NCI-H2029 treated with DMSO at 0.1 percent for 48 hours (cell line): ENCODE results near the gene SMIM13.
"Not testable (repeated sequence)": the region's sequence is repeated elsewhere in the genome, so short reads cannot be mapped to it uniquely, and the experiment has no call there.

Experiments
- DNase-seq: peaks from one replicate; lab custom pipeline; 2025; lab: John Stamatoyannopoulos, UW

The SMIM13 gene

GRCh38 chr6:11083956-11084355 lies 9.7 kb upstream of the SMIM13 start:
- no peak for DNase-seq

- DNase-seq: no peak
Measured at GRCh38 chr6:11085758-11086435, 7.7 kb upstream of the SMIM13 start.

DNA sequence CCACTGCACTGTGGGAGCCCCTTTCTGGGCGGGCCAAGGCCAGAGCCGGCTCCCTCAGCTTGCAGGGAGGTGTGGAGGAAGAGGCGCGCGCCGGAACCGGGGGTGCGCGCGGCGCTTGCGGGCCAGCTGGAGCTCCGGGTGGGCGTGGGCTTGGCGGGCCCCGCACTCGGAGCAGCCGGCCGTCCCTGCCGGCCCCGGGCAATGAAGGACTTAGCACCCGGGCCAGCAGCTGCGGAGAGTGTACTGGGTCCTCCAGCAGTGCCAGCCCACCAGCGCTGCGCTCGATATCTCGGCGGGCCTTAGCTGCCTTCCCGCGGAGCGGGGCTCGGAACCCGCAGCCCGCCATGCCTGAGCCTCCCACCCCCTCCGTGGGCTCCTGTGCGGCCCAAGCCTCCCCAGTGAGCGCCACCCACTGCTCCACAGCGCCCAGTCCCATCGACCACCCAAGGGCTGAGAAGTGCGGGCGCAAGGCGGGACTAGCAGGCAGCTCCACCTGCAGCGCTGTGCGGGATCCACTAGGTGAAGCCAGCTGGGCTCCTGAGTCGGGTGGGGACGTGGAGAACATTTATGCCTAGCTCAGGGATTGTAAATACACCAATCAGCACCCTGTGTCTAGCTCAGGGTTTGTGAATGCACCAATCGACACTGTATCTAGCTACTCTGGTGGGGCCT lies 6.4 kb upstream of the SMIM13 start:
- DNase-seq: not testable (repeated sequence)

DNA sequence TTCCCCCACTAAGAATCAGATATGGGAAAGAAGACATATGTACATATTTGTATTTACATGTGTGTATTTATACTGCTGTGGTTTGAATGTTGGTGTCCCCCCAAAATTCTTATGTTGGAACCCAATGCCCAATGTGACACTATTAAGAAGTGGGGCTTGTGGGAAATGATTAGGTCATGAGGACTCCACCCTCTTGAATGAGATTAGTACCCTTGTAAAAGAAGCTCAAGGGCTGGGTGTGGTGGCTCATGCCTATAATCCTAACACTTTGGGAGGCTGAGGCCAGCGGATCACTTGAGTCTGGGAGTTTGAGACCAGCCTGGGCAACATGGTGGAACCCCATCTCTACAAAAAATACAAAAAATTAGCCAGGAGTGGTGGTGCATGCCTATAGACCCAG lies 3.9 kb upstream of the SMIM13 start:
- no peak for DNase-seq

- DNase-seq: not testable (repeated sequence)
Measured at GRCh38 chr6:11091141-11091540, 2.5 kb upstream of the SMIM13 start.

GRCh38 chr6:11092668-11093375 lies 812 bp upstream of the SMIM13 start:
- DNase-seq: peak; percentile 58

DNA sequence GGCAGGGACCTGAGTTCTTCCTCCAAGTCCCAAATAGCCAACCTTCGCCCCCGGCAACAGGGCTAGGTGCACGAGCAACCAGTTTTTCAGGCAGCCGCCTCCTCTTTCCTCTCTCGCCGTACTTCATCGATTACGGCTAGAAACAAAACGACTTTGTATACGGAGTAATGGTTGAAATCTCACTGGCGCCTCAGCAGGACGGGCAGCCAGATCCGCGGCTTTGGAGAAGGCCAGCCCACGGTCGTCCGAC lies 333 bp upstream of the SMIM13 start:
- no peak for DNase-seq

DNA sequence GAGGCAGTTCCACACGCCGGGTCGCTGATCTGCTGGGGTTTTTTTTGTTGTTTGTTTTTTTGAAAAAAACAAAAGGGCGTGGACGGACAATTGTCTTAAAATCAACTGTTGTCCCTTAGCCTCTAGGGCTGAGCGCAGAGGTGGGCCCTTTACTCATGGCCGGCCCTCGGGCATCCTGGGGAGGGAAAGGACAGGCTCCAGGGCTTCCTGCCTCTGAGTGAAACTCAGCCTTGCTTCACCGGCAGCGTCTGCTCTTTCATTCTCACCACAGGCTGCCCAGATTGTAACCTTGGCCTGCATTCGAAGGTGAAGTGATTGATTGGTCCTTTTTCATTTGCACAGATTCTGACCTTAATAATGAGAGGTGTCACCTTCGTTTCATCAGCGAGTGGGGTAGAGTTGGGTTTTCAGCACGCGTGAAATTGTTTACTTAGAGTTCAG lies 797 bp downstream of the SMIM13 start:
- peak; percentile 68 for DNase-seq

DNA sequence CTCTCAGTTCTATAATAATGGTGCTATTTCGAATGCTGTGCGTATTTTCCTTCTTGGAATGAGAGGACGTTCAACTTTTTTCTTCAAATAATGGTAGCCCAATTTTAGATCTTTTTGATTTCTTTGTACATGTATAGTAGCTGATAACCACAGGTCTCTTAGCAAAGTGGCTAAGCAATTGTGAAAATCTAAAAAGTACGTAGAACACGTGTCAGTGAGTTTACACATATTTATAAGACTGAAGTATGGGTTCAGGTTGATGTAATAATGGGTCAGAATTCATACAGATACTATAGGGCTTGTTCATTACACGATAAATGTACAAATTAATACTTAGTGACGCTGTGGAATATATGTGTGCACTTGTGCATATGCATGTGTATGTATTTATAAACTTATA lies 1.3 kb downstream of the SMIM13 start:
- no peak for DNase-seq

- DNase-seq: no peak
Measured at GRCh38 chr6:11096109-11096508, 2.5 kb downstream of the SMIM13 start.

DNA sequence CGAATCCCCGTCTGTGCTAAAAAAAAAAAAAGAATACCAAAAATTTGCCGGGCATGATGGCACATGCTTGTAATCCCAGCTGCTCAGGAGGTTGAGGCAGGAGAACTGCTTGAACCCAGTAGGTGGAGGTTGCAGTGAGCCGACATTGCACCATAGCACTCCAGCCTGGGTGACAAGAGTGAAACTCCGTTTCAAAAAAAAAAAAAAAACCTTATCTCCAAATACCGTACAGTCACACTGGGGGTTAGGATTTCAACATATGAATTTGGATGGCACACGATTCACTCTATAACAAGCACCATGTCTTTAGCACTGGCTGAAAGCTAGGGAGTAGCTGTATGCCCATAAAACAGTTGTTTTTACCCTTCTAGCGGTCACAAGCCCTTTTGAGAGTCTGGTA lies 3.8 kb downstream of the SMIM13 start:
- DNase-seq: no peak

- no peak for DNase-seq
Measured at GRCh38 chr6:11098004-11098403, 4.4 kb downstream of the SMIM13 start.

- DNase-seq: no peak
Measured at GRCh38 chr6:11101417-11101816, 7.8 kb downstream of the SMIM13 start.

DNA sequence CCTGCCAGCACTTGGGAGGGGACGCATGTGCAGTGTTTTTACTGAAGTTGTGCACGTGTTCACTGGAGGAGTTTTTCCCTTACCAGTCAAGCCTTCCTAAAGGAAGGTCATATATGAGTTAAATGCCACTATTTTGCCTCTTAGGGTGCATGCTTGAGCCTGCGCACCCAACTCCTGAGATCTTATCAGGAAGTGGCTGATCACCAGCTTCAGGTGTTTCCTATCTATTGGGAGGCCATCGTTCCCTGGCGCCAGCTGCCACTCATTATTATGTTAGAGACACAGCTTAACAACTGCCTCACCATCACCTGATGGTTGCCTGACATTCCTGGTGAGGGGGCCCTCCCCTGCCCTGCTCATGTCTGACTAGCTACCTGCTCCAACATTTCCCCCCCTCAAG lies 9.4 kb downstream of the SMIM13 start:
- no peak for DNase-seq

- DNase-seq: no peak
Measured at GRCh38 chr6:11108726-11109125, 15.1 kb downstream of the SMIM13 start.

DNA sequence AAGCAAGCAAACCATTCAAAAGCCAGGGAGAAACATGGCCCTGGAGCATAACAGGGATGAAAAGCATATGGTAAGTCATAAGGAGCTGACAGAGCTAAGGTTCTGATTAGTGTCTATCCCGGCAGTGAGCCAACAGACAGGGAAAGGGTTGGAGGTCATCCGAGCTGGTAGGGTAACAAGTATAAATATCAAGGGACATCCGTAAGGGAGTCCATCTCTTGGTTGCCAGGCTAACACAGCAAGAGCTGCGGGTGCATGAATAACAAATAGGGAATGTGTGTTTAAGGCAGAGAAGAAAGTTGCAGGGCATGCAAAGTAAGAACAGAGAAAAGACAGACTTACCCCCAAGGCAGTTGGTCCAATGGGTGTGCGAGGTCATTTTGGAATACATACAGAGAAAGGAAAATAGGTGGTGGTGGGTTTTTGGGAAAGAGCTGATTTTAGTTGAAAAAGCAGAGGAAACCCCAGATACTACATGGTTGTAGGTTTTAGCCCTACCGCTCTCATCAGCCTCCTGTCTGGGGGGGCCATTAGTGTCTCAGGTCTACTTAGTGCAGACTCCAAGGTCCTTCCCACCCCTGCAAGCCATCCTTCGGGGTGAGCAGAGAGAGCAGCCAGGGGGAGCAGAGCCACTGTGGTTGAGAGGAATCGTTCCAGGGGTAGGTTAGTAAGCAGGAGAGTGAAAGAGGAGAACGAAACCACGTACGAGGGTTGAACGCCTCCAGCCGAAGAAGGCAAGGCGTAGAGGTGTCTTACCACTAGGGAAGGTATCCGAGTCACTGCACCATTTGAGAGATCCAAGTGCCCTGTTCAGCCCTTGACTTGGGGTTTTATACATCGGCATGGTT lies 17.5 kb downstream of the SMIM13 start, which contains the start of gene ERVFRD-1:
Gene ERVFRD-1 (minus strand): TSS at position 805 of the 848 bp plus-strand sequence. CDS start 6,415 bp downstream, outside the sequence.
- no peak for DNase-seq

GRCh38 chr6:11111769-11112437 lies 18.3 kb downstream of the SMIM13 start:
- no peak for DNase-seq

DNA sequence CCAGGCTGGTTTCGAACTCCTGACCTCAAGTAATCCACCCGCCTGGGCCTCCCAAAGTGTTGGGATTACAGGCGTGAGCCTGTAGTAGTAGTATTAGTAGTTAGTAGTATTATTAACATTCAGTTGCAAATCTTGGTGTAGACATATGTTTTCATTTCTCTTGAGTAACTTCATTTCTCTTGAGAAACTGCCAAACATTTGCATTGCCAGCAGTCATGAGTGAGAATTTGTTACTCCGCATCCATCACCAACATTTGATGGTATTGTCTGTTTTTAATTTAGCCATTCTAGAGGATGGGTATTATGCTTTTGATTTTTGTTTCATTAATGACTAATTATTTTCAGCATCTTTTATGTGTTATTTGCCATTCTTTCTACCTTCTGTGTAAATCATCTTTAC lies 19.4 kb downstream of the SMIM13 start:
- DNase-seq: no peak

DNA sequence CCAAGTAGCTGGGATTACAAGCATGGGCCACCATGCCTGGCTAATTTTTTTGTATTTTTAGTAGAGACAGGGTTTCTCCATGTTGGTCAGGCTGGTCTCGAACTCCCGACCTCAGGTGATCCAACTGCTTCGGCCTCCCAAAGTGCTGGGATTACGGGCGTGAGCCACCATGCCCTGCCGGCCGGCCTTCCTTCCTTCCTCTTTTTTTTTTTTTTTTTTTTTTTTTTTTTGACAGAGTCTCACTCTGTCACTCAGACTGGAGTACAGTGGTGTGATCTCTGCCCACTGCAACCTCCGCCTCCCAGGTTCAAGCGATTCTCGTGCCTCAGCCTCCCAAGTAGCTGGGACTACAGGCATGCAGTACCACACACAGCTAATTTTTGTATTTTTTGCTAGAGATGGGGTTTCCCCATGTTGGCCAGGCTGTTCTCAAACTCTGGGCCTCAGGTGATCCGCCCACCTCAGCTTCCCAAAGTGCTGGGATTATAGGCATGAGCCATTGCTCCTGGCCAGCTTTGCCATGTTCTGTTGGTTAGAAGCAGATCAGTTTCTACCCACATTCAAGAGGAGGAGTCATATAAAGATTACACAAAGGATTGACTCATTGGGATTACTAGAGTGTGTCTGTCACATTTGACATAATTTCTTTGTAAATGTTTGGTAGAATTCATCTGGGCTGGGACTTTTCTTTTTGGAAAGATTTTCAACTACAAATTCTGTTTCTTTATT lies 22.3 kb downstream of the SMIM13 start:
- DNase-seq: not testable (repeated sequence)

DNA sequence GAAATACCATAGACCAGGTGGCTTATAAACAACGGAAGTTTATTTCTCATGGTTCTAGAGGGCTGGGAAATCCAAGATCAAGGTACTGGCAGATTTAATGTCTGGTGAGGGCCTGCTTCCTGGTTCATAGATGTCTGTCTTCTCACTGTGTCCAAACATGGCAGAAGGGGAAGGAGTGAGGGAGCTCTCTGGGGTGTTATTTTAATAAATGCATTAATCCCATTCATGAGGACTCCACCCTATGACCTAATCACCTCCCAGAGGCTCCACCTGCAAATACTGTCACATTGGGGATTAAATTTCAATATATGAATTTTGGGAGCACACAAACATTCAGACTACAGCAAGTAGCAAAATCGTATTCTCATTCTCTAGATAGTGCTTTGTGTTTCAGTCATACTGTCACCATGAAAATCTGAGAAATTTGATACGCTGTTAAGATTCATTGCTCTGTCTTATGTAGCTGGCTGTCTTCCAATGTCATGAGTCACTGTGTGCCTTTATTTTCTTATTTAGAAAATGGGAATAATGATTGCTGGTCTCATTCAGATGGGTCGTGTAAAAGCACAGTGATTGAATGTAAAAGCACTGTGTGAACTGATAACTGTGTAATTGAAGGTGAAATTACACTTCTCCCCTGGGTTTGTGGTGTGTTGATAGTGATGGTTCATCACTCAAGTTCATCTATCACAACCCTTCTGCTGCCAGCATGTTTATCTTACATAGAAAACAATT lies 26.8 kb downstream of the SMIM13 start:
- peak; percentile 84 for DNase-seq
